ENCODE data around the gene DZIP1L. TPM values are rescaled to one million over a fixed set of nuclear protein-coding genes. Genes with fewer than 3 reads are reported as not detected.

Gene DZIP1L
- total RNA-seq, 1 experiment from 2014 or later, result 2.4 TPM

GRCh38 chr3:138046955-138047354 is 68.5 kb downstream of the DZIP1L start:
- intact Hi-C loops (cut with micrococcal nuclease; ENCODE audit: unreplicated experiment), result no loop called here
- H3K36me3 Mint-ChIP-seq (ENCODE audit: insufficient read depth, unreplicated experiment), result no peaks in the 10 kb centered on the region

DNA sequence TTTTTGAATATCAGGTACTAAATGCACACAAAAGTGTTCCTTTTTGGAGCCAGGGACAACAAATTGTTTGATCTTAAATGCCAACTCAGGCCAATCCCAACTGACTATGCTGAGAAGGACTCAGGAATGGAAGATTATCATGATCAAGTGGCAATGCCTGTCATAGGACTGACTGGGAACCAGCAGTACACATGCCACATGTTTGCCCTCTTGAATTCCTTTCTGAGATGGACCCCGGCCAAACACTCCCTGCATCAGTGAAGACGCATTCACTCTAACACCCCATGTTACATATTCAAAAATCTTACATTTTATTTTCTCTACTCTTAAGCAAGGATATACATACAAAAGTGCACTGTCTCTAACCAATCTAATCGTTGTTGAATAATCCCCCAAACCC is 69.3 kb downstream of the DZIP1L start:
- intact Hi-C loops (cut with micrococcal nuclease; ENCODE audit: unreplicated experiment), result no loop called here
- Mint-ChIP-seq H3K36me3 (ENCODE audit: insufficient read depth, unreplicated experiment) (no peaks in the 10 kb centered on the region), H3K4me1 (ENCODE audit: low read depth, unreplicated experiment) (no peaks in the 10 kb centered on the region), H3K4me3 (ENCODE audit: unreplicated experiment) (no peak overlapping the region), H3K27me3 (ENCODE audit: insufficient read depth, unreplicated experiment) (no peaks in the 10 kb centered on the region), H3K9me3 (ENCODE audit: unreplicated experiment) (no peaks in the 10 kb centered on the region), H3K27ac (ENCODE audit: unreplicated experiment) (no peak overlapping the region)
- no peaks in the 10 kb centered on the region for H3K27me3 ChIP-seq (replicated peaks; ENCODE audit: control insufficient read depth, insufficient read depth, low read length)
- no peaks in the 10 kb centered on the region for H3K36me3 ChIP-seq (ENCODE audit: control insufficient read depth, insufficient read depth, low read length)
- ChIA-PET CTCF (no interaction called here), POLR2A (no interaction called here)
- TF ChIP-seq, protein P1, sequence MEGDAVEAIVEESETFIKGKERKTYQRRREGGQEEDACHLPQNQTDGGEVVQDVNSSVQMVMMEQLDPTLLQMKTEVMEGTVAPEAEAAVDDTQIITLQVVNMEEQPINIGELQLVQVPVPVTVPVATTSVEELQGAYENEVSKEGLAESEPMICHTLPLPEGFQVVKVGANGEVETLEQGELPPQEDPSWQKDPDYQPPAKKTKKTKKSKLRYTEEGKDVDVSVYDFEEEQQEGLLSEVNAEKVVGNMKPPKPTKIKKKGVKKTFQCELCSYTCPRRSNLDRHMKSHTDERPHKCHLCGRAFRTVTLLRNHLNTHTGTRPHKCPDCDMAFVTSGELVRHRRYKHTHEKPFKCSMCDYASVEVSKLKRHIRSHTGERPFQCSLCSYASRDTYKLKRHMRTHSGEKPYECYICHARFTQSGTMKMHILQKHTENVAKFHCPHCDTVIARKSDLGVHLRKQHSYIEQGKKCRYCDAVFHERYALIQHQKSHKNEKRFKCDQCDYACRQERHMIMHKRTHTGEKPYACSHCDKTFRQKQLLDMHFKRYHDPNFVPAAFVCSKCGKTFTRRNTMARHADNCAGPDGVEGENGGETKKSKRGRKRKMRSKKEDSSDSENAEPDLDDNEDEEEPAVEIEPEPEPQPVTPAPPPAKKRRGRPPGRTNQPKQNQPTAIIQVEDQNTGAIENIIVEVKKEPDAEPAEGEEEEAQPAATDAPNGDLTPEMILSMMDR (IDR thresholded peaks at IDR 0.05; ENCODE audit: insufficient read depth in 1 of 2, low read depth in 1 of 2, low read length in 1 of 2, severe bottlenecking in 1 of 2, unreplicated experiment in 1 of 2), result no peak
- no TSS peak for BruUV-seq (replicated peaks)
- no peaks in the 10 kb centered on the region for H3K4me1 ChIP-seq
- no peak overlapping the region for H3K4me3 ChIP-seq (ENCODE audit: low read depth, low read length)
- no peak for DNase-seq
- H3K9me3 ChIP-seq, result no peaks in the 10 kb centered on the region

More at GRCh38 chr3:138046955-138047354, 68.5 kb downstream of the DZIP1L start:
- H3K4me3 ChIP-seq (ENCODE audit: low read depth, low read length), result no peak overlapping the region
- H3K4me1 ChIP-seq, result no peaks in the 10 kb centered on the region
- no peak overlapping the region for H3K4me3 Mint-ChIP-seq (ENCODE audit: unreplicated experiment)
- no peaks in the 10 kb centered on the region for H3K9me3 ChIP-seq
- no peaks in the 10 kb centered on the region for H3K27me3 Mint-ChIP-seq (ENCODE audit: insufficient read depth, unreplicated experiment)
- no peak overlapping the region for H3K27ac Mint-ChIP-seq (ENCODE audit: unreplicated experiment)
- no peaks in the 10 kb centered on the region for H3K4me1 Mint-ChIP-seq (ENCODE audit: low read depth, unreplicated experiment)
- ChIA-PET POLR2A (no interaction called here), CTCF (no interaction called here)
- H3K9me3 Mint-ChIP-seq (ENCODE audit: unreplicated experiment), result no peaks in the 10 kb centered on the region
- no peaks in the 10 kb centered on the region for H3K36me3 ChIP-seq (ENCODE audit: control insufficient read depth, insufficient read depth, low read length)
- DNase-seq, result no peak
- TF ChIP-seq, protein P1 (IDR thresholded peaks at IDR 0.05; ENCODE audit: insufficient read depth in 1 of 2, low read depth in 1 of 2, low read length in 1 of 2, severe bottlenecking in 1 of 2, unreplicated experiment in 1 of 2), result no peak
- H3K27me3 ChIP-seq (replicated peaks; ENCODE audit: control insufficient read depth, insufficient read depth, low read length), result no peaks in the 10 kb centered on the region
- no TSS peak for BruUV-seq (replicated peaks)

- H3K4me1 ChIP-seq, result no peaks in the 10 kb centered on the region
- no peak overlapping the region for H3K4me3 Mint-ChIP-seq (ENCODE audit: unreplicated experiment)
- H3K27ac Mint-ChIP-seq (ENCODE audit: unreplicated experiment), result no peak overlapping the region
- intact Hi-C loops (cut with micrococcal nuclease; ENCODE audit: unreplicated experiment), result no loop called here
- H3K36me3 ChIP-seq (ENCODE audit: control insufficient read depth, insufficient read depth, low read length), result no peaks in the 10 kb centered on the region
- POLR2A ChIA-PET, result no interaction called here
- no peaks in the 10 kb centered on the region for H3K27me3 ChIP-seq (replicated peaks; ENCODE audit: control insufficient read depth, insufficient read depth, low read length)
- TF ChIP-seq, protein P1 (IDR thresholded peaks at IDR 0.05; ENCODE audit: insufficient read depth in 1 of 2, low read depth in 1 of 2, low read length in 1 of 2, severe bottlenecking in 1 of 2, unreplicated experiment in 1 of 2), result no peak
- H3K27me3 Mint-ChIP-seq (ENCODE audit: insufficient read depth, unreplicated experiment), result peaks cover 2% of the 10 kb centered on the region
- H3K9me3 ChIP-seq, result no peaks in the 10 kb centered on the region
- no peaks in the 10 kb centered on the region for H3K4me1 Mint-ChIP-seq (ENCODE audit: low read depth, unreplicated experiment)
- DNase-seq, result no peak
- H3K9me3 Mint-ChIP-seq (ENCODE audit: unreplicated experiment), result no peaks in the 10 kb centered on the region
- H3K4me3 ChIP-seq (ENCODE audit: low read depth, low read length), result no peak overlapping the region
- H3K36me3 Mint-ChIP-seq (ENCODE audit: insufficient read depth, unreplicated experiment), result no peaks in the 10 kb centered on the region
- CTCF ChIA-PET, result no interaction called here
- no TSS peak for BruUV-seq (replicated peaks)
Observed at GRCh38 chr3:138043266-138044029, 72.0 kb downstream of the DZIP1L start.

Data from Caco-2 (cell line).